ENCODE results near the gene UEVLD. TPM values are rescaled to one million over a fixed set of nuclear protein-coding genes. Genes with fewer than 3 reads are reported as not detected.
"Not testable (repeated sequence)": the region's sequence is repeated elsewhere in the genome, so short reads cannot be mapped to it uniquely, and the experiment has no call there.

Gene UEVLD
- total RNA-seq, 1 donor from 2014 or later = 25.9 TPM

DNA sequence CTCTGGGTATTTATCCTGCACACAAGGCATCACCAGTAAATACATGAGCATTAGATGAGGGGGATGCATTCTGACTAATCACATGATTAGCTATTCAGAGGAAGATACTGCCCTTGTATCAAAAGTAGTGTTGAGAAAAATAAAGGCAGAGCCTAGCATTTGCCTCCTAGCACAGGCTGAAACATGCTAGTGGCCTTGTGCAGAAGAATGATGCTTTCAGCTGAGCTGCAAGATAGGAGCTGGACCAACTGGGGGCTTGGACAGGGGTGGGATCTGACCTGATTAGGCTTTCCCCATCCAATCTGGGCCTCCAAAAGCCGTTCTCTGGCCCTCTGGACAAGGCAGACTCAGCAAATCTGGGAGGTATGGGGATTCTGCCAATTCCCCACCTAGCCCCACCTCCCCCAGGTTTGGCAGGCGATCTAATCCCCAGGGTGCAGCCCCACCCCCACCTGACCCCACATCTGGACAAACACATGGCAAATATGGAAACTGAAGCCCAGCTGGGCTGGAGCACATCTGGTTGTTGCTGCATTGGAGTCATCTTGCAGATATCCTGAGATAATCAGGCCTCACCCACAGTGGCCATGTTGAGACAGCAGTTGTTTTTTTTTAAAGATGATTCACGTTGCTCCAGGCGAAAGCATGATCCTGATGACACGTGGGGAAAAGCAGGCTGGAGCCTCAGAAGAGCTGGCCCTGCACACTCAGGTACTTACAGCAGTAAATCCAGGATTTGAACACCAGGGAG is 6.6 kb upstream of the UEVLD start:
- peak; percentile 74 for ATAC-seq
- intact Hi-C loops (cut with DNase I) = no loop called here
- DNase-seq (ENCODE audit: low spot score) = no peak

DNA sequence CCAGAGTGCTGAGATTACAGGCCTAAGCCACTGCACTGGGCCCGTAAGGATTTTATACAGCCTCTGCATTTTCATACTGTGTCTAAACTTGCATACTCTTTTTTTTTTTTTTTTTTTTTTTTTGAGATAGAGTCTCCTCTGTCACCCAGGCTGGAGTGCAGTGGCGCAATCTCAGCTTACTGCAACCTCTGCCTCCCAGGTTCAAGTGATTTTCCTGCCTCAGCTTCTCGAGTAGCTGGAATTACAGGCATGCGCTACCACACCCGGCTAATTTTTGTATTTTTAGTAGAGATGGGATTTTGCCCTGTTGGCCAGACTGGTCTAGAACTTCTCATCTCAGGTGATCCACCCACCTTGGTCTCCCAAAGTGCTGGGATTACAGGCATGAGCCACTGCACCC is 5.6 kb upstream of the UEVLD start:
- intact Hi-C loops (cut with DNase I); ATAC-seq; DNase-seq (ENCODE audit: low spot score): not testable (repeated sequence)

DNA sequence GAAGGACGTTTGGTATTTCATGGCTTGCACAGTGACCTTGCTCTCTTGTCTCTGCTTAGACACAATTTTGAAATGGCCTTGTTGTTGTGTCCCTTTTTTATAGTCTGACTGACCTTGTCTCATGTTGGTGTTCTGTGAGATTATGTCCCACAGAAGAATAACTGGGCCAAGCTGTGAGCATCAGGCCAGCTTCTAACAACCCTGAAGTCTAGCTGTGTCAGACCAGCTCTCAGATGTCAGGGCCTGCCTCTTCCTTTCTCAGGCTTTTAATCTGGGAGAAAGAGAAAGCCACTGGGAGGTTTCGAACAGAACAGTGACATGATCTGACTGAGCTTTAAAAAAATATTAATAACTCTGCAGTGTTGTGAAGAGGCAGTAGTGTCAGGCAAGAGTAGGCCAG is 2.0 kb upstream of the UEVLD start:
- DNase-seq (ENCODE audit: low spot score) = no peak
- ATAC-seq = no peak
- intact Hi-C loops (cut with DNase I) = no loop called here

DNA sequence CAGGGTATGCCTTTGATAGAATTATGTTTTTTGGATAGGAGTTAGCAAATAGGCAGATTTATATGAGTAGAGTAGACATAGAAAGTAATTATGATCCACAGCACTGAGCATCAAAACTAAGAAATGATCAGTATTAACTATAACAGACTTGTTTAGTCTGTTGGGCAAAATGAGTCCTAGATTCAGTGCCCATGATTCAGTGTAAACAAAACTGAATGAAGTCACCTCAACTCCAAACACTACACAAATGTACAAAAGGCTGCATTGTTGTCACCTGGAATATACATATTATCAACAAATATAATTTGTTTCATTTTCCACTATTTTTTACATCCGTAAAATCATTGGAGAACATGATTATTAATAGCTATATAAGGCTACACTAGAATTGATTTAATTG is 6.7 kb downstream of the UEVLD start:
- no peak for DNase-seq (ENCODE audit: low spot score)
- intact Hi-C loops (cut with DNase I) = no loop called here
- ATAC-seq = no peak

DNA sequence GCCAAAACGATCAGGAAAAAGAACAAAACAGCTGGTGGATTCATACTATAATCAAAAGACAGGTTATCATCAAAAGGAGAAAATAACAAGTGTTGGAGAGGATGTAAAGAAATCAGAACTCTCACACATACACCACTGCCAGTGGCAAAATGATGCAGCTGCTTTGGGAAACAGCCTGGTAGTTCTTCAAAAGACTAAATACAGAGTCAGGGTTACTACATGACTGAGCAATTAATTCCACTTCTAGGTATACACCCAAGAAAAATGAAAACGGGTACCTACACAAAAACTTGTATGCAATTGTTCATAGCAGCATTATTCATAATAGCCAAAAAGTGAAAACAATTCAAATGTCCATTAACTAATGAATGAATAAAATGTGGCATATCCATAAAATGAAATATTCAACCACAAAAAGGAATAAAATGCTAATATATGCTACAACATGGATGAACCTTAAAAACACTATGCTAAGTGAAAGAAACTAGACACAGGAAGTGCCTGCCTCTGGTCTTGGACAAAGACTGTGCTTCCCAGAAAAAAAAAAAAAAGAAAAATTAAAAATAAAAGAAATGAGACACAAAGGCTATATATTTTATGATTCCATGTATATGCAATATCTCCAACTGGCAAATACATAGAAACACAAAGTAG is 8.3 kb downstream of the UEVLD start:
- intact Hi-C loops (cut with DNase I) = no loop called here

DNA sequence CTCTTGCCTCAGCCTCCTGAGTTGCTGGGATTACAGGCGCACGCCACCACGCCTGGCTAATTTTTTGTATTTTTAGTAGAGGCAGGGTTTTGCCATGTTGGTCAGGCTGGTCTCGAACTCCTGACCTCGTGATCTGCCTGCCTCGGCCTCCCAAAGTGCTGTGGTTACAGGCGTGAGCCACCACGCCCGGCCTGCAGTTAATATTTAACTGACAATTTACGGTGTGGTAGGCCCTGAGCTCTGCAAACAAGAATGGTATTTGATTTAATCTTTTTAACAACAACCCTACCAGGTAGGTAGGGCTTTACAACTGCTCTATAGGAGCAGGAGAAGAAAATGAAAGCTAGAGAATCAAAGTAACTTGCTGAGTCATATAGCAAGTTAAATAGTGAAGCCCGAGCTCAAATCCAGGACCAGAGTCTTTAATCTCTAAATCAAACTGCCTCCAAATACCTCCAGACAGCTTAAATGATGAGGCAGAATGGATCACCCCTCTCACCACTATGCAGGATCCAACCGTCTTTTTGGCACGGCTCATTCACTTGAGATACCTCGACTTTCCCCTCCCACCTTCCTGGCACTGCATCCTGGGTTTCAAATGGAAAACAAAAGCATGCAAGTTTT is 9.4 kb downstream of the UEVLD start:
- DNase-seq (ENCODE audit: low spot score) (no peak), ATAC-seq (no peak)
- intact Hi-C loops (cut with DNase I) = no loop called here

More for the DNA sequence above, 8.3 kb downstream of the UEVLD start:
- ATAC-seq (no peak), DNase-seq (ENCODE audit: low spot score) (no peak)

DNA sequence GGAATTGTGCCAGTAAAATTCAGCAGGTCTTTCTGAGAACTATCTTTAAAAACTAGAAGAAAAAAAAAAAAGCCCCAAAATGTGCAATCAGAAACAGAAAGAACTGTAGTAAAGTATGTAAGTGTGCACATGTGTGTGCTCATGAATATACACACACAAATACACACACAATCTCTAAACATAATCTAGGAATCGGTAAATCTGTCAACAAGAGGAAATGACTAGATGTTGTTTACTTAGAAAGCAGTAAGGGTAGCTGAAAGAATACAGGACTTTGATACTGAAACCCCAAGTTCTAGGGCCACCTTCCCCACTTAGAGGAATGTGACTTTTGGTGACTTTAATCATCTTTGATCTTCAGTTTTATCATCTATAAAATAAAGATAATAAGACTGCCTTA is 13.2 kb downstream of the UEVLD start:
- no peak for DNase-seq (ENCODE audit: low spot score)
- ATAC-seq = no peak
- intact Hi-C loops (cut with DNase I) = no loop called here

DNA sequence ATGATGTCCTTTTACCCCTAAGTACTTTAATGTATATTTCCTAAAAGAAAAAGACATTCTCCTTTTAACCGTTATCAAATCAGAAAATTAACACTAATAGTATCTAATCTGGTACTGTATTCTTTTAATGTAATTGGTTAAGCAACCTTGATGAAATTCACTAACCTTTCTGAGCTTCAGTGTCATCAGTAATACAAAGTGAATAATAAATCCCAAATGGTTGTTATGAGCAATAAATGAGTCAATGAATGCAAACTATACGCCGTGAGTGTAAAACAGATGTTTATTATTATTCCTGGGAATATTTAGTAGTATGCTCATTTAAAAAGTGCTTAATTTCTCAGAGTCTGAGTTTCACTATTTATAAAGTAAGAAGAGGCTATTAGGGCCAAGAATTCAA is 21.5 kb downstream of the UEVLD start:
- intact Hi-C loops (cut with DNase I) = no loop called here
- ATAC-seq = no peak
- no peak for DNase-seq (ENCODE audit: low spot score)

DNA sequence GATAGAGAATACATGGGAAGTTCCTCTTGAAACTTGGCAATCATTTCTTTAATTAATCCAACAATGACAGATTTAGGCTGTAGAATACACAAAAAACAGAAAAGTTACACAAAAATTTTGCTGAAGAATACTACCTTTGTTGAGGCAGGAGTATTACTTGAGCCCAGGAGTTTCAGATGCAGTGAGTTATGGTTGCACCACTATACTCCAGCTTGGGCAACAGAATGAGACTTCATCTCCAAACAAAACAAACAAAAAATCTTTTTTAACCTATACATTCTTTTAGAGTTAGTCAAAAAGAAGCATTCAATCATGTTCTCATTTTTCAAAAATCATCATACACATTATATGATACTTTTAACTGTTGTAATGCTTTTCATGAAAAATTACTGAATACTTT is 22.1 kb downstream of the UEVLD start:
- no peak for ATAC-seq
- no peak for DNase-seq (ENCODE audit: low spot score)
- intact Hi-C loops (cut with DNase I) = no loop called here

DNA sequence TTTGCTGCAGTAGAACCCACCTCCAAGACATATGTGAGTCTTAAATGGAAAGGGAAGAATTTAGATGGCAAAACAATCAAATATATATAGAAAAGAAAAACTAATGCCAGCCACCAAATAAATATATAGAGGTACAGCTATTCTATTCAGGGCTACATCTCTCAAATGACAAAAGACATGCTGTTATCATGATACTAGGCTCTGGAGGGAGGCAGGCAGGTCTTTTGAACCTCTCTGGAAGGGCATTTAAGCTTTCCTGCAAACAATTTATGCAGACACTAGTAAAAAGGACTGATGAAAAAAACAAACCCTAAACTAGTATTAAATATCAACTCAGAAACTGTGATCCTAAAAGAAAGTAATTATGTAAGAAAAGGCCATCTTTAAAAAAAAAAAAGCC is 24.4 kb downstream of the UEVLD start:
- ATAC-seq = no peak
- DNase-seq (ENCODE audit: low spot score) = no peak
- intact Hi-C loops (cut with DNase I) = no loop called here

DNA sequence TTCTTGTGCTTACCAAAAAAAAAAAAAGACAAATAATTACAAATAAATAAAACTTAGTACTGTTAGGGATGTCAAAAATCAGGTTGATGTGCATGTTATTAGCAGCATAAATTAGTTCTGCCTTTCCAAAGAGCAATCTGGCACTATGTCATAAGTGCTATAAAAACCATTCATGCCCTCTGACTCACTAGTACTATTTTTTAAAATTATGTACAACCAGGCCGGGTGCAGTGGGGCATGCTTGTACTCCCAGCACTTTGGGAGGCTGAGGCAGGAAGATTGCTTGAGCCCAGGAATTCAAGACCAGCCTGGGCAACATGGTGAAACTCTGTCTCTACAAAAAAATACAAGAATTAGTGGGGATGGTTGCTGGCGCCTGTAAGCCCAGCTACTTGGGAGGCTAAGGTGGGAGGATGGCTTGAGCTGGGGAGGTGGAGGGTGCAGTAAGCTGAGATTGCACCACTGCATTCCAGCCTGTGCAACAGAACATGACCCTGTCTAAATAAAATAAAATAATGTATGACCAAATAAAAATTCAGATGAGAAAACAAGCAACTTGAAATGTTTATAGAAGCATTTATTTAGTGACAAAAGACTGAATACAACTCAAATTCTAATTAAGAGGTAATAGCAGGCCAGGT is 25.3 kb downstream of the UEVLD start:
- no peak for ATAC-seq

DNA sequence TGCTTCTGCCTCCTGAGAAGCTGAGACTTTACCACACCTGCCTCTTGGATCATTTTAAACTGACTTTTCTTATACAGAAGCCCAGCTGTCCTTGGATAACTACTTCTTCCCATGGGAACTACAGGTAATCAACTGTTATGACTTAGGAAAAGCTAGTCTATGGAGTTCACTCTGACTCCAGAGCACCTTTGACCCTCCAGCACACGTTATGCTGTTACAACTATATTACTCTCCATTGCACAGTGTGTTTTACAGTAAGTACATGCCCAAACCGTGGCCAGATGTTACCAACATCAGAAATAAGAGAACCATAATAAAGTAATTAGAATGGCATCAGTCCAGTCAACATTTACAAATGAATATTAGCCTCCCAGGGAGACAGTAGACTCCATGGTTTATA is 40.5 kb downstream of the UEVLD start:
- ATAC-seq (no peak), DNase-seq (ENCODE audit: low spot score) (no peak)
- intact Hi-C loops (cut with DNase I) = no loop called here

More for the DNA sequence above, 25.3 kb downstream of the UEVLD start:
- no peak for DNase-seq (ENCODE audit: low spot score)
- intact Hi-C loops (cut with DNase I) = no loop called here

DNA sequence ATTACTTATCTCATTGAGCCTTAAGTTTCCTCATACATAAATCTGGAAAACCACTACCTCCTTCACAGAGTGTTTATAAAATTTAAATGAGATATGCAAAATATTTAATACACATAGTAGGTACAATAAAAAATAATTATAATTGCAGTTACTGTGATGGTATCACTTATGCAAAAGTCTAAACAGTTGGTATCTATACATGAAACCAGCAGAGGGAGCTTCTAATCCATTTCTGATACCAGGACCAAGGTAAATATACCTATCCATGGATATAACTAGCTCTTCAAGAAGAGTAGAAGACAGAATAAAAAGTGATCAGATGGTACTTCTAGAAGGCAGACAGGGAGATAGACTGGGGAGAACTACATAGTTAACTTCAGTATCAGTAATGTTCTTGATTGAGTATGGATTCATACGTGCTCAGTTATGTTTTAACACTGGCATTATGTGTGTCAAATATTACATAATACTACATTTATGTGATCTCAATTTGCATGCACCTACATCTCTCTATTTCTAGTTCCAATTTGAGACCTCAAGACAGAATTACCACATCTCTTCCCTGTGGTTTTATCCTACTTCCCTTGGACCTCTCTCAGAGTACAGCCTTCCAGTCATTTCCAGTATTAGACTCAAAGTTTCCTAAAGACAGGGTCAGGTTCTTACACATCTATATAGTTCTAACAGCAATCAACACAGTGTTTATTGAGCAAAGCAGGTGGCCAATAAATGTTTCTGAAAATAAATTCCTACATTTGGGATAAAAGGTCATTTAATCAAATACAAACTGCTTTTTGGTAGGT is 48.1 kb downstream of the UEVLD start:
- DNase-seq (ENCODE audit: low spot score) (no peak), ATAC-seq (no peak)
- intact Hi-C loops (cut with DNase I) = no loop called here

DNA sequence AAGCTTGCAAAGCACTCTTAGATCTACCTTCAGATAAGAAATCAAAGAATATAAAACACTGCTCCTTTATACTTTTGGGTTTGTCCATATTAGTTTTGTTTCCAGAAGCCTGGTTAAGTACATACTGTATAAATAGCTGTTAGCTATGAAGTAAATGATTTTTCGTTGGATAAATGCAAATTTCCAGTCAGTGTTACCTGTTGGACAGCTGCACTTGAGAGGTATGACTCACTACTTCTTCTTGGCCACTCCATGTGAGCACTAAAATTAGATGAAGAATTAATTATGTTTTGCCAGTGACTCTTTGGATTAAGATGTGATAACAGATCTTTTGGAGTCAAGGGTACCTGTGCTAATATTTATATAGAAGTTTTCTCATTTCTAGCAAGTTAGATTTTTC is 52.3 kb downstream of the UEVLD start:
- ATAC-seq (no peak), DNase-seq (ENCODE audit: low spot score) (no peak)
- intact Hi-C loops (cut with DNase I) = no loop called here

DNA sequence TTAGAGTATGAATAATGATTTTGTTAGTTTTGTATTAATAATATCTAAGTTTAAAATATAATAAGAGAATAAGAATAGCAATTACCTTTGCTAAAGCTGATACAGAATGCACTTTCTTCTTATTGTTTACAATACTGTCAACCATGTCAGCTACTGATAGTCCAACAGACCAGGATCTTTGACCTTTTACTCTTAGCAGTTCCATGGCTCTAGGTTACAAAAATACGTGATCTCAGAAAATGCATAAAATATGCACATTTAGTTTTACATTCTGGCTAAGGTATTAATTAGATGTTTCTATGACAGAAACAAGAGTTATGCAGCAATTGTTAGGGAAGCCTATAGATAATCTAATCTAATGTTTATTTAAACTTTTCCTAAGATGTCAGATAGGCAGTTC is 54.3 kb downstream of the UEVLD start:
- intact Hi-C loops (cut with DNase I) = no loop called here
- DNase-seq (ENCODE audit: low spot score) (no peak), ATAC-seq (no peak)

DNA sequence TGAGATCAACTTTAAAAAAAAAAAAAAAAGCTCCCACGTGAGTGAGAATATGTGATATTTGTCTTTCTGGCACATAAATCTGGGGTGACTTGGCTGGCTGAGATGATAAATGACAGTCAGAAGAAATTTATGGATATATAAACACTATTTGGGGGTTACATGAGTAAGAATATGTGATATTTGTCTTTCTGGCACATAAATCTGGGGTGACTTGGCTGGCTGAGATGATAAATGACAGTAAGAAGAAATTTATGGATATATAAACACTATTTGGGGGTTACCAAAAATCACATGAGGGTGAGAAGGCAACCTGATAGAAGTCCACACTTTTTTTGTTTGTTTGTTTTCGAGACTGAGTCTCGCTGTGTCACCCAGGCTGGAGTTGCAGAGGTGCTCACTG is 55.2 kb downstream of the UEVLD start:
- DNase-seq (ENCODE audit: low spot score) (no peak), ATAC-seq (no peak)
- intact Hi-C loops (cut with DNase I) = no loop called here

DNA sequence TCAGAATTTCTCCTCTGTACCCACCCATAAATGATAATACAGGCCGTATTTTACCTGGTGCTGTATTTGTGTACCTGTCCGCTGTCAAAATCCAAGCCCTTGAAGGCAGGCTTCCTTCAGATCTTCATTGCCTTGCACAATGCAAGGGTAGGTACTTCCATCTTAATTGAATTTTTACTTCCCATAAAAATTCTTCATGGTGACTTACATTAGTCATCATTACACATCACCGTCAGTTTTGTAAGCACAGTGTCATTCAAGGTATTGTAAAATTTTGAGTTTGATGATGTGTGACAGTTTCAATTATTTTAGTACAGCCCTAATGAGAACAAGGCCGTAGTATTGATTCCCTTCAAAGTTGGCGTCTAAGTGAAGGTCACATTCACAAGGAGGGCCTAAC is 61.0 kb downstream of the UEVLD start:
- intact Hi-C loops (cut with DNase I) = no loop called here
- DNase-seq (ENCODE audit: low spot score) (no peak), ATAC-seq (no peak)

DNA sequence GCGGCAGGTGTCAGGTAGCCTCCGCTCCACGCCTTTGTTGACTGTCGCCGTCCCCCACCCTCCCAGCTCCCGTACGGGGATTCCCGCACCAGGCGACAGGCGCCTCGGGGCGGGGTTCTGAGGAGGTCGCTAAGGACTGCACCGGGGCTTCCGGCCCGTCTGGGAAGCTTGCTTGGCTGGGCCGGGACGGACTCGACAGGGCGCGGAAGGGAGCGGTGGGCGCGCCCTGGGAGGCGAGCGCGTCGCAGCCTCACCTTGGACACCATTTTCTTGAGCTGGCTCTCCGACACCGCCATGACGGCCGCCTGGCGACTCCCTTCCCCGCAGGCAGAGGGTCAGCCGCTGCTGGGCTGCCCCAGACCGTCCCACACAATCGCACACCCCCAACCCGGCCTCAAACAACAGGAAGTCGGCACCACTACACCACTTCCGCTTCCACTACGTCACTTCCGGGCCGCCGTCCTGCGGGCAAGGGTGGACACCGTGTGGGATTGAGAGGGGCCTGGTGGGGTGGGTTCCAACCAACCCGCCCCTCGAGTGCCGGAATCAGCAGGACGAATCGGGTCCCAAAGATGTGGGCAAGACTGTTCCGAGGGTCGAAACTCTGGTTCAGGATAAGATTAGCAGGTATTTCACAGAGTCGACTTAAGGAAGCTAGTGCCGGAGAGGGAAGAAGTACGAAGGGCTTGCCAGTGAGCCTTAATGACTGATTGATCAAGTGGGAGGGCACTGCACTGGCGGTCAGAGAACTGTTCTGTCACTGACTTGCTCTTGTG is 61.8 kb downstream of the UEVLD start, which contains the start of gene TSG101:
Gene TSG101 (minus strand): TSS at position 422 of the 776 bp plus-strand sequence. CDS start 126 bp downstream, at position 296.
- ATAC-seq (peak; percentile 100), DNase-seq (ENCODE audit: low spot score) (peak; percentile 98)
- intact Hi-C loops (cut with DNase I) = no loop called here
